Measurements from ENCODE around the gene COG7. TPM values are rescaled to one million over a fixed set of nuclear protein-coding genes. Genes with fewer than 3 reads are reported as not detected.
"Not testable (repeated sequence)": the region's sequence is repeated elsewhere in the genome, so short reads cannot be mapped to it uniquely, and the experiment has no call there.

Gene COG7
- polyA plus RNA-seq, 1 donor, result 23.1 TPM

DNA sequence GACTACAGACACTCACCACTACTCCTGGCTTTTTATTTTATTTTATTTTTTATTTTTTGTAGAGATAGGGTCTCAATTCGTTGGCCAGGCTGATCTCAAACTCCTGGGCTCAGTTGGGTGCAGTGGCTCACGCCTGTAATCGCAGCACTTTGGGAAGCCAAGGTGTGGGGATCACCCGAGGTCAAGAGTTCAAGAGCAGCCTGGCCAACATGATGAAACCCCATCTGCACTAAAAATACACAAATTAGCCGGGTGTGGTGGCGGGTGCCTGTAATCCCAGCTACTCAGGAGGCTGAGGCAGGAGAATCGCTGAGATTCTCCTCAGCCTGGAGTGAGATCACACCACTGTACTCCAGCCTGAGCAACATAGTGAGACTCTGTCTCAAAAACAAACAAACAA, 86.6 kb downstream of the COG7 start:
- H3K27me3 ChIP-seq (ENCODE audit: control insufficient read depth, insufficient read depth, low read length); H3K4me1 ChIP-seq (ENCODE audit: control insufficient read depth, insufficient read depth, low read length); H3K36me3 ChIP-seq (ENCODE audit: control insufficient read depth, insufficient read depth, low read length); H3K27ac ChIP-seq (ENCODE audit: low read length); DNase-seq; H3K9me3 ChIP-seq (ENCODE audit: control insufficient read depth, low read depth, low read length); H3K4me3 ChIP-seq (ENCODE audit: low read length): not testable (repeated sequence)
- WGBS (ENCODE audit: insufficient coverage, low lambda C conversion rate), result no CpG with 5 or more reads among the region's 7 CpGs

DNA sequence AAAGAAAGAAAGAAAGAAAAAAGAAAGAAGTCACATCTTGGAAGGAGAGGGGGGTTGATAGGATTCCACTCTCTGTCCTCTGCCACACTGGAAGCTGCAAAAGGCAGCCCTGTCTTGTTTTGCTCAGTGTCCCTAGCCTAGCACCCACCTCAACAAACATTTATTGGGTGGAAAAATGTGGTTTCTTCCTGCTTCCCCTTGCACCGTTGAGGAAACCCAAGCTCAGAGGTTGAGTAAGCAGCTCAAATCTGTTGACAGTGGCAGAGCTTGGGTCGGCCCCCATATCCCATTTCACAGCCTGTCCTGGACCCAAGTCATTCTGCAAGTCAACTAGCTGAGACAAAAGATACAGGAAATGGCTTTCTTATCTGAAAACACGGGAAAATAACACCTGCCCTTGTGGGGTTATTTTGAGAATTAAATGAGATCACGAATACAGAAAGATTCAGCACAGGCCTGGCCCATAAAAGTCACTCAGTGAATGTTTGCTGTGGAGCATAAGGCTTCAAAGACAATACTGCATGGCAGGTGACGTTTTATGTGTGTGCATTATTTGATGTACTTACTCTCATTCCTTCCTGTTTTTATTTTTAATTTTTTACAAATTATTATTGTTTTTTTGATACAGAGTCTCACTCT, 87.3 kb downstream of the COG7 start:
- Histone ChIP-seq H3K27me3 (ENCODE audit: control insufficient read depth, insufficient read depth, low read length) (no peaks in the 10 kb centered on the region), H3K27ac (ENCODE audit: low read length) (no peak overlapping the region), H3K9me3 (ENCODE audit: control insufficient read depth, low read depth, low read length) (no peaks in the 10 kb centered on the region), H3K36me3 (ENCODE audit: control insufficient read depth, insufficient read depth, low read length) (no peaks in the 10 kb centered on the region), H3K4me3 (ENCODE audit: low read length) (no peak overlapping the region), H3K4me1 (ENCODE audit: control insufficient read depth, insufficient read depth, low read length) (no peaks in the 10 kb centered on the region)
- no peak for DNase-seq
- 36% methylated on average over 2 of the region's 5 CpGs for WGBS (ENCODE audit: insufficient coverage, low lambda C conversion rate)

DNA sequence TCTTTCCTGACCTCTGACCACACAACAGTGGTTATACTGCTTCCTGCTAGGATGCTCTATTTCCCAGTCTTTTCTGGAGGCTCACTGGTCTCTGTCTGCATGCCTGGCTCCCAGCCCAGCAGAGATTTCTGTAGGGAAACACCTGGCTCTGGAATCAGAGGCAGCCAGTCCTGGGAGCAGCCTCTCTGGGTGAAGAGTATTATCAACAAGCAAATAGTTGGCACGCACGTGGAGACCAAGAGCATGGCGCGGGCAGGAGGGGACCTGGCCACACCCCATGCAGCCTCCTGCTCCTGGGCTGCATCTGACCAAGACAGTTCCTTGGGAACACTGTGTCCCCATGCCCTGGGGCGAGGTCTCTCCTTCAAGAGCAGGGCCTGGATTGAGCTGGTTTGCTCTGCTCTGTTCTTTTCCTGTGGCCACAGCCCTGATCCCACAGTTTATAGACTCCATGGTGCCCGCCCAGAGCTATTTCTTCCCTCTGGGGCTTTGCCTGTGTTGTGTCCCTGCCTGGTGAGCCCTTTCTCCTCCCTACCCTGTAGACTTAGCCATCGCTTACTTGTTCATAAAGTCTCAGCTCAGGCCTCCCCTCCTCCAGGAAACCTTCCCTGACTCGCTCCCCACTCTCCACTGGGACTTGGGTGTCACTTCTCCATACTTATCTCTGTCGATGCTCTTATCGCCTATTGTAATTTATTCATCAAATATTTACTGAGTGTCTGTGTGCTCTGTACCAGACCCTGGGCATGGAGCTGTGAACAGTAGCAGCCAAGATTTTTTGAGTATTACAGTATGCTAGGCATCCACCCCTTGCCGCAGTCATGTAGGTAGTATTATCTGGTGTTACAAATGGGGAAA, 90.3 kb downstream of the COG7 start:
- Histone ChIP-seq H3K9me3 (ENCODE audit: control insufficient read depth, low read depth, low read length) (no peaks in the 10 kb centered on the region), H3K4me3 (ENCODE audit: low read length) (no peak overlapping the region), H3K27ac (ENCODE audit: low read length) (no peak overlapping the region), H3K4me1 (ENCODE audit: control insufficient read depth, insufficient read depth, low read length) (no peaks in the 10 kb centered on the region), H3K27me3 (ENCODE audit: control insufficient read depth, insufficient read depth, low read length) (no peaks in the 10 kb centered on the region), H3K36me3 (ENCODE audit: control insufficient read depth, insufficient read depth, low read length) (no peaks in the 10 kb centered on the region)
- DNase-seq, result peak; percentile 4 to 25
- no CpG with 5 or more reads among the region's 11 CpGs for WGBS (ENCODE audit: insufficient coverage, low lambda C conversion rate)

DNA sequence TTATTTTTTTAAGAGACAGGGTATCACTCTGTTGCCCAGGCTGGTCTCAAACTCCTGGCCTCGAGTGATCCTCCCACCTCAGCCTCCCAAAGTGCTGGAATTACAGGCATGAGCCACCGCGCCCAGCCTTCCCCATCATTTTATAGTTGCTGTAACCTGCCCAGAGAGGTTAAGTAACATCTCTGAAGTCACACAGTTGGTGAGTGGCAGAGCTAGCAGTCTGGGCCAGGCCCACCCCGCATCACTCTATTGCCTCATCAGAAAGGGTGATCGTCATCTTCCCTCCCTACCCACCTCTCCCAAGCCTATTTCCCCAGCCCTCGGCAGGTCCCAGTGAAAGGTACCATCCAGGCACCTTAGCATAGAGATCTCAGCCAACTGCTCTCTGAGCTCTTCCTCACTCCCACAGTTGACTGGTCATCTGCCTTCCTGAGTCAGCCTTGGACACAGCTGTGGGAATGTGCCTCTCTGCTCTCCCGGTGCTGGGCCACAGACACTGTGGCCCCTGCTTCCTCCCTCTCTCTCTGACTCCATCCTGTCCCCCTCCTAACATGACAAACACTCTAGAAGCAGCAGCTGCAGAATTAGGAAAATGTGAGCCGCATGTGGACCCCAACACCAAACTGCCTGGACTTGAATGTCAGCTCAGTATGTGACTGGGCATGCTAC, 93.8 kb downstream of the COG7 start:
- WGBS (ENCODE audit: insufficient coverage, low lambda C conversion rate), result 80% methylated on average over 2 of the region's 8 CpGs
- Histone ChIP-seq H3K9me3 (ENCODE audit: control insufficient read depth, low read depth, low read length) (no peaks in the 10 kb centered on the region), H3K4me3 (ENCODE audit: low read length) (no peak overlapping the region), H3K4me1 (ENCODE audit: control insufficient read depth, insufficient read depth, low read length) (no peaks in the 10 kb centered on the region), H3K36me3 (ENCODE audit: control insufficient read depth, insufficient read depth, low read length) (no peaks in the 10 kb centered on the region), H3K27me3 (ENCODE audit: control insufficient read depth, insufficient read depth, low read length) (no peaks in the 10 kb centered on the region), H3K27ac (ENCODE audit: low read length) (no peak overlapping the region)
- DNase-seq, result peak in 1 of 2 donors; percentile 7

DNA sequence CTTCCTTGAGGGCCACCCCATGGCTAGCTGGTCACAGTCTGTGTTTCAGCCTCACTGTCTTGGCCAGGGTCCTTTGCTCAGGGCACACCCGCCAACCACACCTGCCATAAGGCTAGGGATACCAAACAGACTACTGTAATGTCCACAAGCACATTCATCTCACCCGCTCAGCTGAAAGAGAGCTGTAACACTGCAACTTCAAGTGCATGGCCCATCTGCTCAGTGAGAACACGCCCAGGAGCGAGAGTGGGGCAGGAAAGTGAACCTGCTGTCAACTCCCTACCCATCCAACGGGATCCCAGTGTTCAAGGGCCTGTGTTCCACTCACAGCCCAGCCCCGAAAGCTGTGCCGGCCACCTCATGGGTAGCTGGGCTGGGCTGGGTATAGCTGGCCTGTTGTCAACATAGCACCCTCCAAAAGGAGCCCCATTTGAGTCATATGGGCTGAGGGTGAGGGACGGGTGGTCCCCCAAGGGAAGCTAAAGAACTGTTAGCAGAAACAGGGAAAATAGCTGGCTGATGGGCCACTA, 95.2 kb downstream of the COG7 start:
- no peaks in the 10 kb centered on the region for H3K9me3 ChIP-seq (ENCODE audit: control insufficient read depth, low read depth, low read length)
- no CpG with 5 or more reads among the region's 8 CpGs for WGBS (ENCODE audit: insufficient coverage, low lambda C conversion rate)
- no peaks in the 10 kb centered on the region for H3K36me3 ChIP-seq (ENCODE audit: control insufficient read depth, insufficient read depth, low read length)
- H3K27ac ChIP-seq (ENCODE audit: low read length), result no peak overlapping the region
- H3K4me3 ChIP-seq (ENCODE audit: low read length), result no peak overlapping the region
- no peaks in the 10 kb centered on the region for H3K4me1 ChIP-seq (ENCODE audit: control insufficient read depth, insufficient read depth, low read length)
- no peaks in the 10 kb centered on the region for H3K27me3 ChIP-seq (ENCODE audit: control insufficient read depth, insufficient read depth, low read length)
- DNase-seq, result no peak

DNA sequence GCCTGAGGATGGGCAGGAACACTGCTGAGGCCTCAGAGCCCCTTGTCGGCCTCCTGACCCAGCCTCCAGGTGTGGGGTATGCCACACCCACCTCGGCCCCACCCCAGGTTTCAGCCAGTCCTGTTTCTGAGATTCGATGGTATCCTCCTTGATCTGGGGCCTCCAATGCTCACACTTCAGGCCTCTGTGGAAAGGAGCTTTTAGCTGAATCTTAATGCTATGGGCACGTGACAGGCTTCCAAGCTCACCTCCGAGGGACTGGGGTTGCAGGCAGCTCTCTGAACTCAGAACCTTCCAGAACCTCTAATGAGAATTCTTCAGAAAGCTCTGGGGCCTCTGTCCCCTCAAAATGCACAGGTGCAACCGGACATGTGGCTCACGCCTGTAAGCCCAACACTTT, 96.0 kb downstream of the COG7 start:
- Histone ChIP-seq H3K4me3 (ENCODE audit: low read length) (no peak overlapping the region), H3K36me3 (ENCODE audit: control insufficient read depth, insufficient read depth, low read length) (no peaks in the 10 kb centered on the region), H3K4me1 (ENCODE audit: control insufficient read depth, insufficient read depth, low read length) (no peaks in the 10 kb centered on the region), H3K27ac (ENCODE audit: low read length) (no peak overlapping the region), H3K9me3 (ENCODE audit: control insufficient read depth, low read depth, low read length) (no peaks in the 10 kb centered on the region), H3K27me3 (ENCODE audit: control insufficient read depth, insufficient read depth, low read length) (no peaks in the 10 kb centered on the region)
- DNase-seq, result no peak
- WGBS (ENCODE audit: insufficient coverage, low lambda C conversion rate), result no CpG with 5 or more reads among the region's 7 CpGs

DNA sequence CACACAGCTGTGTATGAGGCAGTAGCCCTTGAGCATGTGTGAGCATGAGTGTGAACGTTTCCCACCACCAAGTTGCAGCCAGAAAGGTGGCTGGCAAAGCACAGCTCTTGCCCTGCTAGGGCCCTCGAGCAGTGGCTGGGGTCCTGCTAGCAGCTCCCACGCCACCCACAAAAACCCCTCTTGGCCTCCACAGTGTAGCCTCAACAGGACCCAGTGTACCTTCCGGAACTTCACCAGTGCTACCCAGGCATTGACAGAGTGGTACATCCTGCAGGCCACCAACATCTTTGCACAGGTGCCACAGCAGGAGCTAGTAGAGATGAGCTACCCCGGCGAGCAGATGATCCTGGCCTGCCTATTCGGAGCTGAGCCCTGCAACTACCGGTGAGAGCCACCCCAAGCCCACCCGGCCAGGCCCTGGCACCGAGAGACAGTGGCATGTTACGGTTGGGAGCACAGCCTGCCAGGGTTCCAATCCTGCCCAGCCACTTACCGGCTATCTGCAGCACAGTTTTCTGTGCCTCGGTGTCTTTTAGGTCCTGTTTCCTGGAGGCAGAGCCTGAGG, 97.8 kb downstream of the COG7 start:
- Histone ChIP-seq H3K27ac (ENCODE audit: low read length) (no peak overlapping the region), H3K27me3 (ENCODE audit: control insufficient read depth, insufficient read depth, low read length) (no peaks in the 10 kb centered on the region), H3K36me3 (ENCODE audit: control insufficient read depth, insufficient read depth, low read length) (no peaks in the 10 kb centered on the region), H3K4me1 (ENCODE audit: control insufficient read depth, insufficient read depth, low read length) (no peaks in the 10 kb centered on the region), H3K9me3 (ENCODE audit: control insufficient read depth, low read depth, low read length) (no peaks in the 10 kb centered on the region), H3K4me3 (ENCODE audit: low read length) (no peak overlapping the region)
- no CpG with 5 or more reads among the region's 13 CpGs for WGBS (ENCODE audit: insufficient coverage, low lambda C conversion rate)
- no peak for DNase-seq

DNA sequence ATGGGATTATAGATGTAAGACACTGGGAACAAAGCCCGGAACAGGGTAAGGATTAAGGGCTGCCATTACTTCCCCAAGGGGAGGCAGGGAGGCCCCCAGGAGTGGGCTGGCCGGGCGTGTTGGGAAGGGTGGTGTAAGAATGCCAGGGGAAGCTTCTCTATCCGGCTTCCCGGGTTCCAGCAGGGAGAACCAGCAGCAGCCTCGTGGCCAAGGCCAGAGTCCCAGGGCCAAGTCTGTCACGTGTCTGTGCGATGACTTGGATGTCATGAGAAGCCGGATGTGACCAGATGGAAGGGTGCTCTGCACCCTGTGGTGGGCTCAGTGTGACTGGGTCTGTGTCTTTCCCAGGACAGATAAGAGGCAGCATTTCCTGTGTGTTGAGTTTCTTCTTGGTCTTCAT, 98.7 kb downstream of the COG7 start:
- Histone ChIP-seq H3K4me3 (ENCODE audit: low read length) (no peak overlapping the region), H3K4me1 (ENCODE audit: control insufficient read depth, insufficient read depth, low read length) (no peaks in the 10 kb centered on the region), H3K27ac (ENCODE audit: low read length) (no peak overlapping the region), H3K9me3 (ENCODE audit: control insufficient read depth, low read depth, low read length) (no peaks in the 10 kb centered on the region), H3K27me3 (ENCODE audit: control insufficient read depth, insufficient read depth, low read length) (no peaks in the 10 kb centered on the region), H3K36me3 (ENCODE audit: control insufficient read depth, insufficient read depth, low read length) (no peaks in the 10 kb centered on the region)
- no peak for DNase-seq
- no CpG with 5 or more reads among the region's 9 CpGs for WGBS (ENCODE audit: insufficient coverage, low lambda C conversion rate)

DNA sequence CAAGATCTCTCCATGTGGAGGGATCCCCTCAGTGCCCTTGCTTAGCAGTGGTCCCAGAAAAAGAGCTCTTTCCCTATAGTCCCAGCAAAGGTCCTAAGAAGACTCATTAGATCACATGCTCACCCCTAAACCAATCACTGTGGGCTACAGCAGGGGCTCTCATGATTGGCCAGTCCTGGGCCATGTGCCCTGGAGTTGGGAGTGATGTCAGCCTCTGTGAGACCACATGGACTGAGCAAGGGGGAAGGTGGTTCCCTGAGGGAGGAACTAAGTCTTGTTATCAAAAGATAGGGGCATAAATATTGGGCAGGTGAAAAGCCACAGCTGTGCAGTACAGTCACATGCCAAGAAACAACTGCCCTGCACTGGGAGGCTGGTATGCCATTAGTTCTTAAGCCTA, 99.5 kb downstream of the COG7 start:
- Histone ChIP-seq H3K27me3 (ENCODE audit: control insufficient read depth, insufficient read depth, low read length) (no peaks in the 10 kb centered on the region), H3K9me3 (ENCODE audit: control insufficient read depth, low read depth, low read length) (no peaks in the 10 kb centered on the region), H3K27ac (ENCODE audit: low read length) (no peak overlapping the region), H3K4me1 (ENCODE audit: control insufficient read depth, insufficient read depth, low read length) (no peaks in the 10 kb centered on the region), H3K36me3 (ENCODE audit: control insufficient read depth, insufficient read depth, low read length) (no peaks in the 10 kb centered on the region), H3K4me3 (ENCODE audit: low read length) (no peak overlapping the region)
- no peak for DNase-seq

DNA sequence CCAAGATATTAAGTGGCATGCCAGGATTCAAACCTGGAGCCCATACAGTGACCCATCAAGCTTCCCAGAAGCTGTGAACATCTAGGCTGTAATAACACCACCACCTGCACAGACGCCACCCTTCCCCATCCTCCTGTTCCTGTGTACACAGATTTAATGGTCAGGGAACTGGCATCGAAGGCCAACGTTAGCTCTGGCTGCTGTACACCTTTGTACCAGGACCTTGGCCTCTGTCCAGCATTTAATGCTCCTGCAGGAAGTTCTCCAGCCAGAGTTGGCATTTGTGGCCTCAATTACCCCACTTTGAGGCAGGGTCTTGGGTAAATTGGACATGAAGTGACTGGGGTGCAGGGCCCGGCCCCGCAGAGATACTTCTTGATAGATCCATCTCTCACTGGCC, 101.6 kb downstream of the COG7 start:
- Histone ChIP-seq H3K4me1 (ENCODE audit: control insufficient read depth, insufficient read depth, low read length) (no peaks in the 10 kb centered on the region), H3K4me3 (ENCODE audit: low read length) (no peak overlapping the region), H3K27ac (ENCODE audit: low read length) (no peak overlapping the region), H3K36me3 (ENCODE audit: control insufficient read depth, insufficient read depth, low read length) (no peaks in the 10 kb centered on the region), H3K9me3 (ENCODE audit: control insufficient read depth, low read depth, low read length) (no peaks in the 10 kb centered on the region), H3K27me3 (ENCODE audit: control insufficient read depth, insufficient read depth, low read length) (no peaks in the 10 kb centered on the region)
- DNase-seq, result no peak
- no CpG with 5 or more reads among the region's 5 CpGs for WGBS (ENCODE audit: insufficient coverage, low lambda C conversion rate)

Data from large intestine (tissue), 3 donors.